Upper lobe of right lung (tissue), 1 donor: ENCODE data around the gene ZNRF3. TPM values are rescaled to one million over a fixed set of nuclear protein-coding genes. Genes with fewer than 3 reads are reported as not detected.

Source experiments
- ATAC-seq: fragments of 200-7000 bp; cut with Tn5 transposase; one replicate; pipeline ENCODE4 v1.9.1; 2020; ENCODE audit warnings: mild to moderate bottlenecking, moderate library complexity
- DNase-seq: peaks from one replicate; pipeline ENCODE4 v3.0.0-alpha.2; 2020
- H3K27ac ChIP-seq: fragments of 200-600 bp; one replicate; pipeline ENCODE4 v1.8.0; 2022
- H3K27me3 ChIP-seq: fragments of 200-600 bp; one replicate; pipeline ENCODE4 v1.8.0; 2022; ENCODE audit warnings: mild to moderate bottlenecking
- H3K36me3 ChIP-seq: fragments of 200-600 bp; one replicate; pipeline ENCODE4 v1.8.0; 2022
- H3K4me1 ChIP-seq: fragments of 200-600 bp; one replicate; pipeline ENCODE4 v1.8.0; 2022
- H3K4me3 ChIP-seq: fragments of 200-600 bp; one replicate; pipeline ENCODE4 v1.8.0; 2022; ENCODE audit warnings: mild to moderate bottlenecking
- H3K9me3 ChIP-seq: fragments of 200-600 bp; one replicate; pipeline ENCODE4 v1.8.0; 2022
- CTCF ChIP-seq: fragments of 200-600 bp; IDR thresholded peaks from one replicate; pipeline ENCODE4 v1.8.0; 2022; ENCODE audit warnings: antibody characterized with exemption
- intact Hi-C: fragments of 100-400 bp; cut with DNase I; formaldehyde crosslinking; loops from one replicate; pipeline ENCODE4 v1.11.0; 2022
- total RNA-seq: library from RNA; stranded (reverse); fragmentation: NEBNext Ultra II Directional; extraction: Animal tissue kit (Norgen Biotek cat#: 25700); gene quantifications from one replicate; pipeline ENCODE4 v1.2.1, GENCODE V29; 2021
- donor health status: DM: no; HTN: yes; CAD: no; lungs with severe emphysema.

Gene ZNRF3
- total RNA-seq, 1 donor from 2014 or later = 15.8 TPM

- Histone ChIP-seq H3K27me3 (no peaks in the 10 kb centered on the region), H3K9me3 (no peaks in the 10 kb centered on the region), H3K4me1 (no peaks in the 10 kb centered on the region), H3K4me3 (no peak overlapping the region), H3K36me3 (no peaks in the 10 kb centered on the region), H3K27ac (no peak overlapping the region)
- intact Hi-C loops = no loop called here
- no peak for TF ChIP-seq CTCF
- ATAC-seq (no peak), DNase-seq (no peak)
Observed at GRCh38 chr22:28874811-28875320, 8.5 kb upstream of the ZNRF3 start.

- Histone ChIP-seq H3K36me3 (no peaks in the 10 kb centered on the region), H3K4me3 (peak overlapping the region; percentile 72), H3K9me3 (no peaks in the 10 kb centered on the region), H3K27ac (no peak overlapping the region), H3K27me3 (no peaks in the 10 kb centered on the region), H3K4me1 (peaks cover 7% of the 10 kb centered on the region)
- no peak for ATAC-seq
- DNase-seq = no peak
- intact Hi-C loops = no loop called here
- TF ChIP-seq CTCF = no peak
Observed at GRCh38 chr22:28882545-28882877, 861 bp upstream of the ZNRF3 start.

- H3K36me3 ChIP-seq = no peaks in the 10 kb centered on the region
- DNase-seq (no peak), ATAC-seq (no peak)
- H3K9me3 ChIP-seq = no peaks in the 10 kb centered on the region
- H3K4me1 ChIP-seq = peaks cover 11% of the 10 kb centered on the region
- TF ChIP-seq CTCF = no peak
- no peak overlapping the region for H3K27ac ChIP-seq
- H3K27me3 ChIP-seq = no peaks in the 10 kb centered on the region
- H3K4me3 ChIP-seq = peak overlapping the region; percentile 57
- intact Hi-C loops = no loop called here
Observed at GRCh38 chr22:28883657-28883916, 215 bp downstream of the ZNRF3 start.

- ATAC-seq = no peak
- intact Hi-C loops = no loop called here
- H3K27ac ChIP-seq = no peak overlapping the region
- peak; percentile 82 for DNase-seq
- no peaks in the 10 kb centered on the region for H3K27me3 ChIP-seq
- TF ChIP-seq CTCF = no peak
- H3K4me1 ChIP-seq = peaks cover 11% of the 10 kb centered on the region
- no peaks in the 10 kb centered on the region for H3K9me3 ChIP-seq
- peak overlapping the region; percentile 57 for H3K4me3 ChIP-seq
- H3K36me3 ChIP-seq = no peaks in the 10 kb centered on the region
Observed at GRCh38 chr22:28883917-28884746, 760 bp downstream of the ZNRF3 start.

- no peak for TF ChIP-seq CTCF
- no peak for ATAC-seq
- intact Hi-C loops = no loop called here
- H3K4me3 ChIP-seq = peak overlapping the region; percentile 57
- H3K9me3 ChIP-seq = no peaks in the 10 kb centered on the region
- DNase-seq = no peak
- no peak overlapping the region for H3K27ac ChIP-seq
- H3K4me1 ChIP-seq = peaks cover 11% of the 10 kb centered on the region
- H3K36me3 ChIP-seq = no peaks in the 10 kb centered on the region
- no peaks in the 10 kb centered on the region for H3K27me3 ChIP-seq
Observed at GRCh38 chr22:28884747-28885350, 1.5 kb downstream of the ZNRF3 start.
